GM21515 (cell line): Measurements from ENCODE around the gene GLRB.
"Not testable (repeated sequence)": the region's sequence is repeated elsewhere in the genome, so short reads cannot be mapped to it uniquely, and the experiment has no call there.

Experiments used
- ATAC-seq: cut with Tn5 transposase; IDR thresholded peaks from one replicate; pipeline ENCODE4 v1.9.1; 2021; ENCODE audit not compliant: unreplicated experiment

Gene GLRB

DNA sequence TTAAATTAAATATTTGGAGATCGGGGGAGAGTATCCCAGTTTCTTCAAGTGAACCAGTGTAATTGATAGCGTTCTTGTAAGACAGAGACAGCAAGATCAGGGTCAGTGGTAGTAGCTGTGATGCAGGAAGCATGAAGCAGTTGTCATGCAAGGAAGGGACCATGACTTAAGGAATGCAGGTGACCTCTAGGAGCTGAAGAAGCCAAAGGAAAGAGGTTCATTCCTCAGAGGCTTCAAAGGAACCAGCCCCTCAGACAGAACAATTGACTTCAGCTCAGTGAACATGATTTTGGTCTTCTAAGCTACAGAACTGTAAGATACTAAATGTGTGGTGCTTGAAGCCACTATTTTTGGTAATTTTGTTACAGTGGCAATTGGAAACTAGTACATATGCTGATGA lies 51.6 kb downstream of the GLRB start:
- no peak for ATAC-seq

DNA sequence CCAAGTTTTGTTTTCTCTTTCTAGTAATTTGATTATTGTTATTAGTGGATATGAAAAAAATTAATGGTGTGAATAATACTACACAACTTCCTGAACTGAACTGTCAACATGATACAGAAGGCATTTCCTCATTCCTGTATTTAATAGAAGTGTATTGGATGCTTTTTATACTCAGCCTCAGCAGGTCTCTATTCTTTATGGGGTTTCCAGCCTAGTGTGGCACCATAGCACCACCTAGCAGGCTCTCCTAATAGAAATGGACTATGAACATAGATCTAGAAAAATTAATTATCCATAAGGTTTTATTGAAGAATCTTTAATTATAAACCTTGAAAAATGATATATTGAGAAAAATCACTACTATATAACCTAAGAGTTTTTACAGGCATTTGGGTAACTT lies 52.4 kb downstream of the GLRB start:
- no peak for ATAC-seq

DNA sequence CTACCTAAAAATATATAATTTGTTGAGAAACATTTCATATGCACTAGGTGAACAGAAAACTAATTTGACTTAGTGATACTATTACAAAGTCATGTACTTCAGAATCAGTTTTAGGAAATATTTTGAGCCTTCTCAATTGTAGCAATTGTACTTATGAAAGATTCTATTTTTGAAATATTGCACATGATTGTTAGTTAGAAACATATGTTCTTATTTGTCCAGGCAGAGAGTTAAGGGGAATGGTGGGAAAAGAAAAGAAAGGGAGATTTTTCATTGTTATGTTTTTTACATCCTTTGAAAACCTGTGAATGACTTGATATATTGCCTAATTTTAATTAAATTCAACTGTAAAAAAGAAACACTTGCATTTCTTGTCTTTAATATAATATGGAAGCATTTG lies 66.0 kb downstream of the GLRB start:
- no peak for ATAC-seq

DNA sequence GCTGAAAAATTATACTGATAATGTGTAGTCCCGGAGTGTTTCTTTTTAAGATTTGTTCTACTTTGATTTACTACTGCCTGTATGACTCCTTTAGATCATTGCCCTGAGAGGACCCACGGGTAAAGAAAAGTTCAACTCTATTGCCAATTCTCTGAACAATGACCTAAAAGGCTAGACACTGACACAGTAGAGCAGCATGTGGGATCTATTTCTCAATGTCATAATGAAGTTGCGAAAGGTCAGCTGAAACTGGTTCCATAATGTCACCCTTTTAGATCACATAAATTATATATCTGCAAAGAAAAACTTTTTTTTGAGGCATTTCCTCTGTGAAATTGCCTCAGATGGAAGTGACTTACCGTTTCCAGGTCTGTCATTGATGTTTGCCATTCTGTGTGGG lies 67.4 kb downstream of the GLRB start:
- no peak for ATAC-seq

GRCh38 chr4:157151711-157152110 lies 75.8 kb downstream of the GLRB start:
- ATAC-seq, result no peak

DNA sequence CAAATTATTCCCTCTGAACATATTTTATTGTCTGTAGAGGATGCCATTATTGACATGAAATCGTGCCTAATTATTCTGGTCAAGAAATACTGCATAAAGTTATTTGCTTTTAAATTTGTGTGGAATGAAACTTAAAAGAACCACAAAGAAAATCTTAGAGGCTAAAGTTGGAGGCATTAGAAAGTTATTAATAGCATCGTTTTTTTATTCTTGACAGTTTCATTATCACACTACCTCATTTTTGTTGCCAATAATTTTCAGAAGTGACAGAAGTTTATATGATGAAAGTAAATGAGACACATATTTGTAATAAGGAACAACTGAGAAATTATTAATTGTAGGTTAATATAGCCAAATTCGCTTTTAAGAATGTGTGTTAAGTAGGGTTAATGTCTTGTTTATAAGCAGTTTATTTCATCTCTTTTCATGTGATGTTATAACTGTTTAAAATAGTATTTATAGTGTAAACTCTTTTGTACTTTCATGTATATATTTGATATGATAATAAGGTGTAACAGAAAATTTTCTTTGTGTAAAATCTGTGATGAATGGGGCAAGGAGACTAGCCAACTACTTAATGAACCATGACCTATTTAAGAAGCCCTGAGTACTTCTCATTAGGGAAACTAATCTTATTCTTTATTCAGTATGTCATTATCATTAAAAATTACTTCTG lies 90.1 kb downstream of the GLRB start:
- ATAC-seq, result no peak

DNA sequence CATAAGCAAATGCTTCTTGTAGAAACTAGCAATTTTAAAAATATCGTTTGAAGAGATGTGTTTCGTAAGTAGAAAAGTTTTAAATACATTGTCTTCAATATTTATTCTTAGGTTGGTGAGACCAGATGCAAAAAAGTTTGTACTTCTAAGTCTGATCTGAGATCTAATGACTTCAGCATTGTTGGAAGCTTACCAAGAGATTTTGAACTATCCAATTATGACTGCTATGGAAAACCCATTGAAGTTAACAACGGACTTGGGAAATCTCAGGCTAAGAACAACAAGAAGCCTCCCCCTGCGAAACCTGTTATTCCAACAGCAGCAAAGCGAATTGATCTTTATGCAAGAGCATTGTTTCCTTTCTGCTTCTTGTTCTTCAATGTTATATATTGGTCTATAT lies 94.4 kb downstream of the GLRB start:
- no peak for ATAC-seq

- no peak for ATAC-seq
Measured at GRCh38 chr4:157172011-157172410, 96.1 kb downstream of the GLRB start.

- ATAC-seq, result not testable (repeated sequence)
Measured at GRCh38 chr4:157180268-157180667, 104.3 kb downstream of the GLRB start.

GRCh38 chr4:157184300-157184699 lies 108.3 kb downstream of the GLRB start:
- no peak for ATAC-seq

DNA sequence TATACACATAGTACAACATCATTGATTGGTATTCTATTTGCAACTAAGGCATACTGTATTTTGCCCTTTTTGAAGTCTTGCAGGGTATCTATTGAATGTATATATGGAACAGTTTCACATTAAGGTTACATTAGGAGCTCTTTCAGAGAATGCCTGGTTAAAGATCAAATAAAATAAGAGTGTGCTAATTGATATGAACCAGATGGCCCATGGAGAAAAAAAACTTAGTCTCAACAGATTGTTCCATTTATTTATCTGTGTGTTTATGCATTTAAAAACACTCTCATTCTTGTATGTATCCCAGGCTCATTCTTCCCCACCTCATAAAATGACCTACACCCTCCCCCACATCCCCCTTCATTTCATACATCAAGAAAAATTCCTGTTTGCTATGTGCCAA lies 109.4 kb downstream of the GLRB start:
- ATAC-seq, result no peak

DNA sequence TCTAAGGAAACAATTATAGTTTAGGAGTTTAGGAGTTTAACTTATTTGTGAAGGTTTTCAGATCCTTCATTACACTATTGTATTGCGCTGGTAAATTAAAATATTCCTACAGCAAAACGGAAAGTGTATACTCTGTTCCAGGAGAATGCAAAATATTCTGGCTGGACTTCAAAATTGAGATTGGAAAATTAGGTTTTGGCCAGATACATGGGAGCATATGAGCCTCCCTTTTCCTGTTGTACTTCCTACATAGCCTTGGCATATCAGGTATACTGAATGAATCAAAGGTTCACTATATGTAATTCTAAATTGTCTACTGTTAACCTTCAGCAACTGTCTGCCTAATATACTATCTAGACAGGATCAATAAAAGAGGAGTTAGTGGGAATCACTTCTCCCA lies 119.4 kb downstream of the GLRB start:
- ATAC-seq, result no peak

- ATAC-seq, result no peak
Measured at GRCh38 chr4:157196046-157196445, 120.1 kb downstream of the GLRB start.

GRCh38 chr4:157204634-157205244 lies 128.8 kb downstream of the GLRB start:
- peak; percentile 54 for ATAC-seq

GRCh38 chr4:157217708-157218107 lies 141.8 kb downstream of the GLRB start:
- no peak for ATAC-seq

DNA sequence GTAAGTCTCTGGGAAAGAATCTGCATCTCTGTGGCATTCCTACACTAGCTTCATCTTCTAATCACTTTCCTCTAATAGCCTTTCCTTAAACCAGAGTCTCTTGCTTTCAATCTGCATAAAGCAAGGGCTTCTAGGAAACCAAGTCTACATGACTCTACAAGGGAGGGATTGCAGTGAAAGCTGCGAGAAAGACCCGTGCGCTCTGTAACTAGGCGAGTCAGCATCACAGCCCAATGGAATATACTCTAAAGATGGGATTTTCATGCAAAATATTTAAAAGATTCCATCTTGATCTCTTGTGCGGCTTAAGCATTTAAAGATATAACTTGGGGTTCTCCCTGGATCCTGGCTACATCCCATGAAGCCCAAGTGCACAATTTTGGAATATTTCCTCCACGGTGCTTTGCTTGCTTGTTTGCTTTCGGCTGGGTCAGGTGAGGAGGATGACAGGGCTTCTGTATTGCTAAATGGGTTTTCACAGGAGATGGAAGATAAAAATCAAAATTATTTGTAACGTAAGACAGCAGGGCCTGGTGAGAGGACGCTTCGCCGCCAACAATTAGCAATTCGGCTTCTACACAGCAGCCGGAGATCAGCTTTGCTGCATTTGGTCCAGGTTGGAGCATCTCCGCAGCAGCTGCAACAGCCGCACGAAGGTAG lies 143.9 kb downstream of the GLRB start:
- no peak for ATAC-seq

DNA sequence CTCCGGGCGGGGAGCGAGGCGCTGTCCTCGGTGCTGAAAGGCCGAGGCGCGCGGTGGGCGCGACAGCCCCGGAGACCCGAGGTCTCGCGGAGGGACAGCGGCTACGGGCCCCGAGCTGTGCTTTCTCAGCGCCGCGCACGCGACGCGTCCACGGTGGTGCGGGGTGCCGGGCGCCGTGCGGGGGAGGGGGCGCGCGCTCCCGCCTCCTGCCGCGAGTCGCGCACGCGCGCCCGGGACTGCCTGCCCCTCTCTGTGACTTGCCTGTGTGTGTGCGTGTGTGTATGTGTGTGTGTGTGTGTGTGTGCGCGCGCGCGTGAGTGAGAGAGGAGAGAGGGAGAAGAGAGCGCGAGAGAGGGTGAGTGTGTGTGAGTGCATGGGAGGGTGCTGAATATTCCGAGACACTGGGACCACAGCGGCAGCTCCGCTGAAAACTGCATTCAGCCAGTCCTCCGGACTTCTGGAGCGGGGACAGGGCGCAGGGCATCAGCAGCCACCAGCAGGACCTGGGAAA lies 144.5 kb downstream of the GLRB start, which contains the start of gene GRIA2:
GRIA2 (plus strand) TSS at position 358 of the 511 bp plus-strand sequence. CDS start 315 bp downstream, outside the sequence.
- no peak for ATAC-seq

DNA sequence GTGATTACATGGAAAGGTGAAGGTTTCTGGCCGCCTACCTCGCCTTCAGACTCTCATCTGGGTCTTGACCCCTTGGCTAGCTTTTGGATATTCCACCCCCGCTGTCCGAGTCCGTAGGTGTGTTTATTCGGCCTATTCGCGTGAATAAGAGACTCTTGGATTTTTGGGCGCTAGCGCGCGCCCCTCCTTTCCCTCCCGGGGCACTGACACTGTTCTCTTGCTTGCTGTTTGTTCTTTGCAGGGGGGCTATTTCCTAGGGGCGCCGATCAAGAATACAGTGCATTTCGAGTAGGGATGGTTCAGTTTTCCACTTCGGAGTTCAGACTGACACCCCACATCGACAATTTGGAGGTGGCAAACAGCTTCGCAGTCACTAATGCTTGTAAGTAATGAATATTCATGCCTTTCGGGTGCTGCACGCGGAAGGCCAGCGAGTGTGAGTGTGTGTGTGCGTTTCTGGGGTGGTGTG lies 145.5 kb downstream of the GLRB start:
- no peak for ATAC-seq
